GM10248 (cell line): Measurements from ENCODE around the gene MAD1L1.

ENCODE experiments used
- CTCF ChIA-PET: fragments of 300-600 bp; sonication (Branson Sonifier 250); formaldehyde crosslinking; extraction: SDS; loops from one replicate; lab custom pipeline; 2021; ENCODE audit warnings: antibody characterized with exemption; lab: Yijun Ruan, JAX
- POLR2A ChIA-PET: fragments of 350-650 bp; sonication (Branson Sonifier 250); formaldehyde crosslinking; extraction: SDS; loops from one replicate; lab custom pipeline; 2020; ENCODE audit warnings: antibody characterized with exemption; lab: Yijun Ruan, JAX
- DNase-seq: peaks from one replicate; pipeline ENCODE4 v3.0.0; 2012; ENCODE audit errors: extremely low spot score
- CTCF ChIP-seq: IDR thresholded peaks from 2 replicates; pipeline ENCODE4 v1.5.1; 2012; ENCODE audit warnings: mild to moderate bottlenecking, low read depth; ENCODE audit errors: extremely low read depth, missing control alignments, control extremely low read depth

The MAD1L1 gene

GRCh38 chr7:2013381-2014311 is 219.1 kb downstream of the MAD1L1 start:
- TF ChIP-seq CTCF: no peak
- ChIA-PET POLR2A (no interaction called here), CTCF (interaction anchor here (1.0 kb wide), 1 partner anchor 9 kb away, joined by 3 read pairs; no protein-coding TSS in a partner anchor)
- DNase-seq: no peak

GRCh38 chr7:2012981-2013380 is 219.8 kb downstream of the MAD1L1 start:
- ChIA-PET POLR2A (no interaction called here), CTCF (interaction anchor here (1.0 kb wide), 1 partner anchor 8 kb away, joined by 3 read pairs; no protein-coding TSS in a partner anchor)

GRCh38 chr7:2012044-2012900 is 220.5 kb downstream of the MAD1L1 start:
- POLR2A ChIA-PET: no interaction called here
- CTCF ChIA-PET: interaction anchor here (1.0 kb wide), 1 partner anchor 8 kb away, joined by 3 read pairs; no protein-coding TSS in a partner anchor
- DNase-seq: no peak

More at GRCh38 chr7:2012981-2013380, 219.8 kb downstream of the MAD1L1 start:
- no peak for TF ChIP-seq CTCF
- DNase-seq: no peak

GRCh38 chr7:2011266-2012043 is 221.3 kb downstream of the MAD1L1 start:
- CTCF ChIA-PET: no interaction called here

More at GRCh38 chr7:2012044-2012900, 220.5 kb downstream of the MAD1L1 start:
- no peak for TF ChIP-seq CTCF

GRCh38 chr7:2010551-2011265 is 222.0 kb downstream of the MAD1L1 start:
- TF ChIP-seq CTCF: no peak
- ChIA-PET CTCF (no interaction called here), POLR2A (no interaction called here)
- DNase-seq: no peak

More at GRCh38 chr7:2011266-2012043, 221.3 kb downstream of the MAD1L1 start:
- no peak for TF ChIP-seq CTCF
- no peak for DNase-seq
- POLR2A ChIA-PET: no interaction called here
